OCI-LY3 (cell line): Measurements from ENCODE around the gene GLIS1.

ENCODE experiments used
- H2AFZ ChIP-seq: fragments of 200-600, 300-600 bp; shearing (Covaris generic); 2 replicates; pipeline ENCODE4 v1.6.0; 2014; ENCODE audit warnings: antibody characterized with exemption, low read depth, low read length
- H3K27ac ChIP-seq: fragments of 200-600, 300-600 bp; sonication (generic); 2 replicates; pipeline ENCODE4 v1.5.1; 2014; ENCODE audit warnings: mild to moderate bottlenecking, low read length, moderate library complexity, mixed read lengths
- H3K27me3 ChIP-seq: fragments of 200-600, 300-600 bp; sonication (generic); 2 replicates; pipeline ENCODE4 v1.6.1; 2014; ENCODE audit warnings: low read depth, low read length, mixed read lengths
- H3K36me3 ChIP-seq: fragments of 200-600, 300-600 bp; sonication (generic); replicated peaks from 2 replicates; pipeline ENCODE3; 2014; ENCODE audit warnings: low read depth, low read length, mixed read lengths
- H3K4me1 ChIP-seq: fragments of 300-600, 200-600 bp; sonication (generic); 2 replicates; pipeline ENCODE4 v1.6.1; 2014; ENCODE audit warnings: low read length, mixed read lengths
- H3K4me2 ChIP-seq: fragments of 200-600, 300-600 bp; sonication (generic); 2 replicates; pipeline ENCODE4 v1.6.1; 2014; ENCODE audit warnings: low read length, mixed read lengths
- H3K4me3 ChIP-seq: fragments of 300-600, 200-600 bp; sonication (generic); 2 replicates; pipeline ENCODE4 v1.5.1; 2014; ENCODE audit warnings: antibody characterized with exemption, mild to moderate bottlenecking, low read length, moderate library complexity
- H3K79me2 ChIP-seq: fragments of 300-600, 200-600 bp; shearing (Covaris generic); 2 replicates; pipeline ENCODE4 v1.6.1; 2014; ENCODE audit warnings: mild to moderate bottlenecking, low read length, mixed read lengths
- H3K9ac ChIP-seq: fragments of 300-600, 200-600 bp; shearing (Covaris generic); 2 replicates; pipeline ENCODE4 v1.6.0; 2014; ENCODE audit warnings: mild to moderate bottlenecking, low read length, moderate library complexity
- H3K9me3 ChIP-seq: fragments of 200-600, 300-600 bp; shearing (Covaris generic); 2 replicates; pipeline ENCODE4 v1.6.1; 2014; ENCODE audit warnings: low read length, mixed read lengths; ENCODE audit not compliant: insufficient read depth
- H4K20me1 ChIP-seq: fragments of 200-600, 300-600 bp; sonication (generic); 2 replicates; pipeline ENCODE4 v1.6.1; 2016; ENCODE audit warnings: low read length, mixed read lengths; ENCODE audit not compliant: insufficient read depth
- EZH2phosphoT487 ChIP-seq: fragments of 200-600 bp; shearing (Covaris generic); IDR thresholded peaks from 2 replicates; pipeline ENCODE4 v1.6.1; 2018; ENCODE audit warnings: antibody characterized with exemption, mixed run types, low read depth
- TF ChIP-seq, protein P1 (sequence below): fragments of 200-600, 300-600 bp; sonication (generic); IDR thresholded peaks from 2 replicates; pipeline ENCODE4 v1.5.1; 2014; ENCODE audit warnings: antibody characterized with exemption, low read length, low read depth

Gene GLIS1

DNA sequence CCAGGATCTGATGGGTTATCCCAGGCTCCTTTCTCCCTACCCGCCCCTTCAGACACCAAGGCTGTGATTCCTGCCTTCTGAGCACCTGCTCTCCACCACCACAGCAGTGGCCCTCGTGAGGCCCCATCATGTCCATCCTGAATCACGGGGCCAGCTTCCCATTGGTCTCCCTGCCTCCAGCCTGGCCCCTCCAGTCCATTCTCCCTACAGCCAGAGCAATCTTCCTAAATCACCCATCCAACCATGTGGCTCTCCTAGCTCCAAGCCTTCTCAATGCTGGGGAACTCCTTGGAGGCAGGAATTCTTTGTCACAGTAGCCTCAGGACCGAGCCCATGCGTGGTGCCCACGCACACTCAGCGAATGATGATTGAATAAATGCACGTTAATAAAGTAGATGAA is 8.9 kb upstream of the GLIS1 start:
- no peak overlapping the region for H2AFZ ChIP-seq
- no peaks in the 10 kb centered on the region for H3K4me1 ChIP-seq
- H3K9me3 ChIP-seq = no peaks in the 10 kb centered on the region
- H3K4me3 ChIP-seq = no peak overlapping the region
- H3K9ac ChIP-seq = no peak overlapping the region
- H3K27me3 ChIP-seq = no peaks in the 10 kb centered on the region
- no peaks in the 10 kb centered on the region for H4K20me1 ChIP-seq
- H3K36me3 ChIP-seq = no peaks in the 10 kb centered on the region
- TF ChIP-seq, protein P1, sequence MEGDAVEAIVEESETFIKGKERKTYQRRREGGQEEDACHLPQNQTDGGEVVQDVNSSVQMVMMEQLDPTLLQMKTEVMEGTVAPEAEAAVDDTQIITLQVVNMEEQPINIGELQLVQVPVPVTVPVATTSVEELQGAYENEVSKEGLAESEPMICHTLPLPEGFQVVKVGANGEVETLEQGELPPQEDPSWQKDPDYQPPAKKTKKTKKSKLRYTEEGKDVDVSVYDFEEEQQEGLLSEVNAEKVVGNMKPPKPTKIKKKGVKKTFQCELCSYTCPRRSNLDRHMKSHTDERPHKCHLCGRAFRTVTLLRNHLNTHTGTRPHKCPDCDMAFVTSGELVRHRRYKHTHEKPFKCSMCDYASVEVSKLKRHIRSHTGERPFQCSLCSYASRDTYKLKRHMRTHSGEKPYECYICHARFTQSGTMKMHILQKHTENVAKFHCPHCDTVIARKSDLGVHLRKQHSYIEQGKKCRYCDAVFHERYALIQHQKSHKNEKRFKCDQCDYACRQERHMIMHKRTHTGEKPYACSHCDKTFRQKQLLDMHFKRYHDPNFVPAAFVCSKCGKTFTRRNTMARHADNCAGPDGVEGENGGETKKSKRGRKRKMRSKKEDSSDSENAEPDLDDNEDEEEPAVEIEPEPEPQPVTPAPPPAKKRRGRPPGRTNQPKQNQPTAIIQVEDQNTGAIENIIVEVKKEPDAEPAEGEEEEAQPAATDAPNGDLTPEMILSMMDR = no peak
- H3K4me2 ChIP-seq = no peak overlapping the region
- no peak overlapping the region for H3K27ac ChIP-seq
- no peaks in the 10 kb centered on the region for H3K79me2 ChIP-seq

DNA sequence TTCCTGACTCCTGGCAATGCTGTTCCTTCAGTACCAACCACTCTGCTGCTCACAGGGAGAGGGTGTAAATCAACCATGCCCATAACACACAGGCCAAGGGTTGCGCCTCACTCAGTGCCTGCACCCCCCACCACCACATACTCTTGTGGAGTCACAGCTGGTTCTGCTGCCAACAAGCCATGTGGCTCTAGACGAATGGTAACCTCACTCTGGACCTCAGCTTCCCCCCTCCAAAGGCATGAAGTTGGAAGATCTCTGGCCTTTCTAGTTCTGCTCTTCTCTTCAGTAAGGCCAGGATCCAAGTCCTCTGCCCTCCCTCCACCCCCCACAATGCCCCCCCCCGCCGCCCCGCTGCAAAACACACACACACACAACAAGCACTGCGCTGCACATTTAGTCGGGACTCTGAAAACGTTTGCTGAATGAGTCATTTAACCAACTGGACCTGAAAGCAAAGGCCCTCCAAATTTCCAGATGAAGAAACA is 1.7 kb upstream of the GLIS1 start:
- no peak overlapping the region for H3K9ac ChIP-seq
- H3K36me3 ChIP-seq = no peaks in the 10 kb centered on the region
- no peak overlapping the region for H3K27ac ChIP-seq
- H3K9me3 ChIP-seq = no peaks in the 10 kb centered on the region
- H3K27me3 ChIP-seq = no peaks in the 10 kb centered on the region
- no peaks in the 10 kb centered on the region for H4K20me1 ChIP-seq
- no peaks in the 10 kb centered on the region for H3K79me2 ChIP-seq
- no peak overlapping the region for H2AFZ ChIP-seq
- H3K4me2 ChIP-seq = no peak overlapping the region
- H3K4me3 ChIP-seq = no peak overlapping the region
- no peaks in the 10 kb centered on the region for H3K4me1 ChIP-seq
- TF ChIP-seq, protein P1 = no peak
- TF ChIP-seq EZH2phosphoT487 = no peak

DNA sequence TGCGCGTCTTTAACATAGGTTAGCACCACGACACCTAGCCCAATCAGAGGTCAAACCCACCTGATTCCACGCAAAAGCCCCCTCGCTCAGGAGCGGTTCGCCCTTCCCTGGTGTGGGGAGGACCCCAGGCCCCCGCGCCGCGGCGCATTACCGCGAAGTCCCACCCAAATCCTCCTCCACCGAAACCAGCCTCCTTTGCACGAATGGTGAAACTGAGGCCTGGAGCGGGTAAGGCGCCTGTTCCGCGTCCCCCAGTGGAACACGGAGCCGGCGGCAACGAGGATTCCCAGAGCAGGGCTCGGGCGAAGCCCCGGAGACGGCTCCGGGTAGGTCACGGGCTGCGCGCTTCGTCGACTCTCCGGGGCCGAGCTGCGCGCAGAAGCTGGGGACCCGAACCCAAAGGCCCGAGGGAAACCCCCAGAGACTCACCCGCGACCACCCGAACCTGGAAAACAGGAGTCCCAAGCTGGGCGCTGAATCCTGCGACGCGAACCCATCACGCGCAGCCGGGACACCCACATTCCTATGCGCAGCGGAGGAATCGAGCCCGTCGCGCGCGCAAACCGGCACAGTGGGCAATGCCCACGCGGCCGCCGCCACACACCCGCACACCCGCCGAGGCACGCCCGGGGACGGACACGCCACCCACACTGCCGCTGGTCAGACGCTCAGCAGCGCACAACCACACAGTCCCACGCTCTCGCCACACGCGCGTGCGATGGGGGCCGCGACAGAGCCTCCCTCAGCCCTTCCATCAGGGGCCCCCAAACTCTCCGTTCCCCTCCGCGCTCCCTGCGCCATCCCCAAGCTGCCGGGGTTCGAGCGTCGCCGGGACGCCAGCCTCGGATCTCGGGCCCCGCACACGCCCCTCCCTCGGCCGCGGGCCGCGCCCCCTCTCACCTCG is 507 bp downstream of the GLIS1 start:
- Histone ChIP-seq H3K79me2 (no peaks in the 10 kb centered on the region), H3K27ac (no peak overlapping the region), H3K9me3 (no peaks in the 10 kb centered on the region), H3K4me3 (peak overlapping the region; percentile 44), H2AFZ (no peak overlapping the region), H3K4me2 (no peak overlapping the region), H3K27me3 (no peaks in the 10 kb centered on the region), H4K20me1 (no peaks in the 10 kb centered on the region), H3K9ac (no peak overlapping the region), H3K4me1 (no peaks in the 10 kb centered on the region), H3K36me3 (no peaks in the 10 kb centered on the region)
- no peak for TF ChIP-seq EZH2phosphoT487
- TF ChIP-seq, protein P1 = no peak

DNA sequence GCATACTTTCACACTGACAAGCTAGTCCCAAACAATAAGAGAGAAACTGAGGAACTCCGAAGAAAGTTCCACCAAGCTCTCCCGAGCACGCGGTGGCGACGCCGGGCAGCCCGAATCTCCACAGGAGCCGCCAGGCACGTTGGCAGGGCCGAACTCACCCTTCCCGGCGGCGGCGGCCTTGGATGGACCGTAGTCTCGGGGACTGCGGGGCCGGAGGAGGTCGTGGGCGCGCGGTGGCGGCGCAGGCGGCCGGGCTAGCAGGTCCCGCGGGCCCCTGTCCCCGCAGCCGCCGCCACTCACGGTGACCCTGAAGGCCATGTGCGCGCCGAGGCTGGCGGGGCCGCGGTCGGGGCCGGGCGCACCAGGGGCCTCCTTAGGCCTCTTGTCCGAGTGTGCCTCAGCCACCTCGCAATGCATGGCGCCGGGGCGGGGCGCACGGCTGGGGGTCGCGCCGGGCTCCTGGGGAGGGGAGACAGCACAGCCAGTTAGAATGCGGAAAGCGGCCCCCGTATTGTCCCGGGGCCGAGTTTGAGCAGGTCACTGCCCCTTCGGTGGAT is 1.2 kb downstream of the GLIS1 start:
- H3K9me3 ChIP-seq = no peaks in the 10 kb centered on the region
- no peak overlapping the region for H3K27ac ChIP-seq
- H3K36me3 ChIP-seq = no peaks in the 10 kb centered on the region
- no peak overlapping the region for H3K9ac ChIP-seq
- no peak overlapping the region for H2AFZ ChIP-seq
- H3K4me3 ChIP-seq = no peak overlapping the region
- H3K4me2 ChIP-seq = no peak overlapping the region
- H4K20me1 ChIP-seq = no peaks in the 10 kb centered on the region
- H3K27me3 ChIP-seq = no peaks in the 10 kb centered on the region
- no peaks in the 10 kb centered on the region for H3K4me1 ChIP-seq
- H3K79me2 ChIP-seq = no peaks in the 10 kb centered on the region
- TF ChIP-seq, protein P1 = no peak
- TF ChIP-seq EZH2phosphoT487 = no peak
